Left kidney (tissue), 2 donors: ENCODE measurements around the gene RNF152. TPM values are rescaled to one million over a fixed set of nuclear protein-coding genes. Genes with fewer than 3 reads are reported as not detected.

Experiments used
- DNase-seq: peaks from one replicate; pipeline ENCODE4 v3.0.0-alpha.2; 2013
- polyA plus RNA-seq: library from polyadenylated mRNA; unstranded; fragments of 120-200 nt; gene quantifications from one replicate; pipeline ENCODE4 v1.2.1, GENCODE V29; 2013; ENCODE audit not compliant: insufficient read length

Gene RNF152
- polyA plus RNA-seq, 1 donor, result 13.0 TPM

- no peak for DNase-seq
Observed at GRCh38 chr18:61894751-61895524, 2.1 kb upstream of the RNF152 start.

GRCh38 chr18:61893971-61894750, 1.4 kb upstream of the RNF152 start:
- DNase-seq, result peak; percentile 76

- DNase-seq, result peak; percentile 65
Observed at GRCh38 chr18:61893309-61893970, 633 bp upstream of the RNF152 start.

GRCh38 chr18:61891894-61892293, 913 bp downstream of the RNF152 start:
- DNase-seq, result no peak

GRCh38 chr18:61891271-61891670, 1.5 kb downstream of the RNF152 start:
- DNase-seq, result no peak

GRCh38 chr18:61890344-61890743, 2.5 kb downstream of the RNF152 start:
- DNase-seq, result no peak

GRCh38 chr18:61889541-61889940, 3.3 kb downstream of the RNF152 start:
- no peak for DNase-seq

- DNase-seq, result no peak
Observed at GRCh38 chr18:61888622-61889021, 4.2 kb downstream of the RNF152 start.

GRCh38 chr18:61887838-61888237, 5.0 kb downstream of the RNF152 start:
- no peak for DNase-seq

- no peak for DNase-seq
Observed at GRCh38 chr18:61883547-61883946, 9.3 kb downstream of the RNF152 start.

- no peak for DNase-seq
Observed at GRCh38 chr18:61882296-61883004, 10.4 kb downstream of the RNF152 start.

GRCh38 chr18:61876899-61877298, 15.9 kb downstream of the RNF152 start:
- no peak for DNase-seq

GRCh38 chr18:61870151-61870550, 22.7 kb downstream of the RNF152 start:
- DNase-seq, result peak; percentile 37

- no peak for DNase-seq
Observed at GRCh38 chr18:61869636-61870035, 23.2 kb downstream of the RNF152 start.

GRCh38 chr18:61865466-61866175, 27.2 kb downstream of the RNF152 start:
- peak; percentile 36 for DNase-seq

GRCh38 chr18:61861372-61861771, 31.4 kb downstream of the RNF152 start:
- no peak for DNase-seq

GRCh38 chr18:61860302-61860701, 32.5 kb downstream of the RNF152 start:
- no peak for DNase-seq

GRCh38 chr18:61859113-61859512, 33.7 kb downstream of the RNF152 start:
- DNase-seq, result no peak

GRCh38 chr18:61856678-61857077, 36.1 kb downstream of the RNF152 start:
- no peak for DNase-seq

- DNase-seq, result no peak
Observed at GRCh38 chr18:61855449-61856378, 37.1 kb downstream of the RNF152 start.
